C4-2B (cell line): ENCODE data around the gene DSCAM.

ENCODE experiments used
- H3K27ac ChIP-seq: fragments of 450-650 bp; 2 replicates; pipeline ENCODE4 v1.5.1; 2017
- ZFX ChIP-seq: fragments of 450-650 bp; IDR thresholded peaks from 2 replicates; pipeline ENCODE4 v1.6.1; 2017
- TF ChIP-seq, protein P1 (sequence below): fragments of 450-650 bp; conservative IDR thresholded peaks from 2 replicates; pipeline ENCODE4 v1.5.1; 2017; ENCODE audit warnings: mild to moderate bottlenecking

The DSCAM gene

DNA sequence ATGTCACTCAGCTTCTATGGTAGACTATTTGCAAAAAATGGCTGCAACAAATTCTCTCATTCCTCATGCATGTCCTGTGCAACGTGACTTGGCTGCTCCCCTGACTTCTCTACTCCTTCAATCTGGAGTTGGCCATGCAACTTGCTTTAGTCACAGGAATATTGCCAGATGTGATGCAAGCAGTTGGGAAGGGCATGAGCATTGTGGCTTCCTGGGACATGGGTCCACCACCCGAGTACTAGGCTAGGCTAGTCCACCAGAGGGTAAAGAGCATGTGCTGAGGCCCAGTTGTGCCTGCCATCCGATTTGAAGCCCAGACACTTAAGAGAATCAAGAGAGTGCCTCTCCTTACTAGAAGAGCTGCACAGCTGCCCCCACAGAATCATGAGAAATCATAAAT lies 89.6 kb downstream of the DSCAM start:
- TF ChIP-seq, protein P1, sequence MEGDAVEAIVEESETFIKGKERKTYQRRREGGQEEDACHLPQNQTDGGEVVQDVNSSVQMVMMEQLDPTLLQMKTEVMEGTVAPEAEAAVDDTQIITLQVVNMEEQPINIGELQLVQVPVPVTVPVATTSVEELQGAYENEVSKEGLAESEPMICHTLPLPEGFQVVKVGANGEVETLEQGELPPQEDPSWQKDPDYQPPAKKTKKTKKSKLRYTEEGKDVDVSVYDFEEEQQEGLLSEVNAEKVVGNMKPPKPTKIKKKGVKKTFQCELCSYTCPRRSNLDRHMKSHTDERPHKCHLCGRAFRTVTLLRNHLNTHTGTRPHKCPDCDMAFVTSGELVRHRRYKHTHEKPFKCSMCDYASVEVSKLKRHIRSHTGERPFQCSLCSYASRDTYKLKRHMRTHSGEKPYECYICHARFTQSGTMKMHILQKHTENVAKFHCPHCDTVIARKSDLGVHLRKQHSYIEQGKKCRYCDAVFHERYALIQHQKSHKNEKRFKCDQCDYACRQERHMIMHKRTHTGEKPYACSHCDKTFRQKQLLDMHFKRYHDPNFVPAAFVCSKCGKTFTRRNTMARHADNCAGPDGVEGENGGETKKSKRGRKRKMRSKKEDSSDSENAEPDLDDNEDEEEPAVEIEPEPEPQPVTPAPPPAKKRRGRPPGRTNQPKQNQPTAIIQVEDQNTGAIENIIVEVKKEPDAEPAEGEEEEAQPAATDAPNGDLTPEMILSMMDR: no peak
- no peak for TF ChIP-seq ZFX
- no peak overlapping the region for H3K27ac ChIP-seq

DNA sequence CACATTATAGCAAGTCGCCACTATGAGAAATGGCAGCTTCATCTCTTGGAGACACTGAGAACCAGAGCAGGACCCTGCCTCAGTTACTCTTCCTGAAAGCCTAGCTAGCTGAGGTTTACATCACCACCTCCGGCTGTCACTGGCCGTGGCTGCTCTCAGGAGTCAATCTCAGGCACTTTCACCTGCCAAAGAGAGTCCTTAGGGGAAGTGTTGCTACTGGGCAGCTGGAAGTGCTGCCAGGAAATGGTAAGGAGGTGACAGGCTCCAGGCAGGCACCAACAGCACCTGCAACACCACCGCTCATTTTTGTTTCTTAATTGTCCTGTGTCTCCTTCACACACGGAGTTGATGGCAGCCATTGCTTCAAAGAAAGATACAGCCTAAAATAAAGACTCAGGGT lies 92.5 kb downstream of the DSCAM start:
- H3K27ac ChIP-seq: no peak overlapping the region
- no peak for TF ChIP-seq ZFX
- TF ChIP-seq, protein P1: no peak

DNA sequence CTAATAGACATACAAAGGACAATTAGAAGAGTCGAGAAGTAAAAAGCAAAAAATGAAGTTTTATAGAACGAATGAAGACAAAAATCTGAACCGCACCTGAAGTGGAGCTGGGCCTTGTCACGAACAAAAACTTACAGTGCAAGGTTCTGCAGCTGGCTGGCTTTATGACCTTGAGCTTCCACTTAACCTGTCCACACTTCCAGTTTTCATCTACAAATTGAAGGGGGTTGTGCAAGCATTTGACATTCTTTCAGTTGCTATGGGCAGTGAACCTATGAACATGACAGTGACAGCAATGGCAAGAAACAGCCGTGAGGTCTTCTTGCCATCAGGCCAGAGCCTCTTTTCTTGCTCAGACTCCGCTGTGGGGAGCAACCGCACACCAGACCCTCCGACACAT lies 93.2 kb downstream of the DSCAM start:
- no peak for TF ChIP-seq ZFX
- TF ChIP-seq, protein P1: no peak
- no peak overlapping the region for H3K27ac ChIP-seq

DNA sequence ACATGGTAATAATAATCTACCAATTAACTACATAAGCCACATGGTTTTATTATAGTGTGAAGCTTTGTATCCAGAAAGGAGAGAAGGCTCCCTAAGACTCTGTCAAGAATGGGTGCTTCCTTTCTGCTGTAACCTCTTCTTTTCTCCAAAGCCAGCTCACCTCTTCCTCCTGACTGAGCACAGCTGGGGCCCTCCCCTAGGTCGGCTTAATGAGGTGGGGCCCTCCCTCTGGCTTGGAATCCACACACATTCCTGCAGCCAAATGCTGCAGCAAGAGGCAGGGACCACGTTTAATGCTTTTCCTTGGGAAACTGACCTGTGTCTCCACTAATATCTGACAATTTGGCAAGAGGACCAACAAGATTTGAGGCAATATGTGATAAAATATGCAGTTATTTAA lies 94.8 kb downstream of the DSCAM start:
- TF ChIP-seq, protein P1: no peak
- no peak for TF ChIP-seq ZFX
- no peak overlapping the region for H3K27ac ChIP-seq

DNA sequence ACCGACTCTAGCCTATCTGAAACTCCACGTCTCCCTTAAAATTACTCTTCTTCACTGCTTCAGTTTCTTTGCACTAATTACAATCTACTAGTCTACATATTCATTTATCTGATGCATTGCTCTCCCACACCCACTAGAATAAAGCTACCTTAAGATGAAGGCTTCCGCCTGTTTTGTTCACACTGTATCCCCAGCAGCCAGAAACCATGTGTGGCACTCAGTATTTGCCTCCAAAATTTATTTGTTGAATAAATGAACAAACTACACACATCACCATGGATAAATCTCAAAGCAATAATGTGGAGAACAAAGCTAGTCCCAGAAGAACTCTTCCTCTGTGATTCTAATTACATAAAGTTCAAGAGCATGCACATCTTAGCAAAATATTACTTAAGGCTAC lies 95.7 kb downstream of the DSCAM start:
- H3K27ac ChIP-seq: no peak overlapping the region
- no peak for TF ChIP-seq ZFX

DNA sequence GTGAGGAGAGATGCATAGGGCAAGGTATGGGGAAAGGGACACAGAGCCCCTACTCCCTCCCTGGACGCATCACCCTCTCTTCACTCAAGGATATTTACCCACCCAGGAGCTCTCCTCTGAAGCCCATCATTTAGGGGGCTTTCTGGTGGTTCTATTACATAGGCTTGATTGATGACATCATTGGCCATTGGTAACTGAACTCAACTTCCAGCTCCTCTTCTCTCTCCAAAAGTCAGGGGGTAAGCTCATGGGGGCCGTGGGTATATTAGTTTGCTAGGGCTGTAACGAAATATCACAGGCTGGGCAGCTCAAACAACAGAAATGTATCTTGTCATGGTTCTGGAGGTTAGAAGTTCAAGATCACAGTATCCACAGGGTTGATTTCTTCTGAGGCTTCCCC lies 110.8 kb downstream of the DSCAM start:
- no peak for TF ChIP-seq ZFX
- TF ChIP-seq, protein P1: no peak
- H3K27ac ChIP-seq: no peak overlapping the region

DNA sequence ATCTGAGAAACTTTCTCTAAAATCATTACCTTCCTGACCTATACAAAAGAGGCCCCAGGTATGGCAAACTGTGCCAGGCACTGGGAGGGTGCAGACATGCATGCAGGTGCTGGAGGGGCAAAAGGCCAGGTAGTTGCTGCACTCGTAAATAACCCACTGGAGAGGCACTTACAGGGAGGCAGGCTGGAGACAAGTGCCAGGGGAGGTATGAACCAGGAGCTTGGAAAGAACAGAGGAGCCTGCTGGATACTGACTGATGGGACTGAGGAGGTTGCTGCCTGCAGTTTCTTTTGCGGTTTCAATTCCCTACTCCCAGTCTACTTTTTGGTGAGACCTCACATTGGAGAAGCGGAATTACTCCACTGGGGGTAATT lies 113.9 kb downstream of the DSCAM start:
- TF ChIP-seq ZFX: no peak
- TF ChIP-seq, protein P1: no peak
- no peak overlapping the region for H3K27ac ChIP-seq

DNA sequence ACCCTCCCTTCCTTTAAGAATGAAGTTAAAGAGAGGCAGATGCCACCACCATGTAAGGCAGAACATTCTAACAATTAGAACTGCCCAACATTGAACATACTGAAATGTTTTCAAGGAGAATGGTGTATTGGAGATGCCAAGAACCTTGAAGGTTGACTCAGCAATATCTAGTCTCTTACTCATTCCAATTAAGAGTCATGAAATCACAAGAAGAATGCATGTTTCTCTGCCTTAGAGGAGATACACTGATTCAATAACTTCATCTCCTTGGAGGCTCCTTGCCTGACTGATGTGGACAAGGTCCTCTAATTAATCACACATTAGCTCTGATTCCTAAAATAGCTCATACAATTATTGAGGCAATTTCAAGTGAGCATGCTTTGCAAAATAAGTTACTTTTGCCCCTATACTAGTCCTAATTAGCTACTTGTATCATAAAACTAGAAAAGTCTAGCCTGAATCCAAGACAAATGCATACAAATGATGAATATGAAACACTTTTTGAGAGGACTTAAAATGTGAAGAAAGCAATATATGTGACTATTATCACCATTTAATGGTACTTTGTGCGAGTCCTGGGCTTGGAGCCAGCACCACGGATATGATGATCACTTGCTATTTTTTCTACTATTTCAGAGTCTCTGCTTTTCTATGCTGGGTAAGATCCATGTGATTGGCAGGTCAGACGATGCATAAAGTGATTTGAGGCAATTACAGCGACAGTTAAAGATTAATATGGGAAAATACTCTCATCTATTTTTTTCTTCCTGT lies 114.5 kb downstream of the DSCAM start:
- TF ChIP-seq, protein P1: no peak
- TF ChIP-seq ZFX: no peak
- no peak overlapping the region for H3K27ac ChIP-seq
